Stimulated activated CD8-positive, alpha-beta memory T cell treated with anti-CD3 and anti-CD28 coated beads, Interleukin-4, amount 100 ng/mL, for 4 hours (primary cell): ENCODE measurements around the gene TMEM178B.

Experiments used
- DNase-seq, 2 donors: peaks; one replicate each; pipeline ENCODE4 v3.0.0-alpha.2; 2020; ENCODE audit warnings: low read depth in 2 of 2, low spot score in 1 of 2

The TMEM178B gene

DNA sequence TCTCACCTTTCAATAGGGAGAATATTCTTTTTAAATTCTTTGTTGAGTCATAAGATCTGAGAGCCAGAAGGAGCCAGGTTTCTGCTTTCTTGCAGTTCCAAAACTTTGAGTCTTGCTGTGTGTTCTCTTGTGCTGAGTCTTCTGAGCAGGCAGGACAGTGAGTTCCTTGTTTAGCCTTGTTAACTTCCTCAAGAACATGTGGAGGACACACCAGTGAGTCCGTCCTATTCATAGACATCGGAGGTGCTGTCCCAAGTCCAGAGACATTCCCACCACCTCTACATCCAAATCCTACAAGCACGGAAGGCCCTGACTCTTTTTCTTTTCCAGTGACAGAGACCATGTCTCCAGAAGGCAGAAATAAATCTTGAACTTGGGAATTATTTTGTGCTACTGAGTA is 342.1 kb downstream of the TMEM178B start:
- no peak for DNase-seq

DNA sequence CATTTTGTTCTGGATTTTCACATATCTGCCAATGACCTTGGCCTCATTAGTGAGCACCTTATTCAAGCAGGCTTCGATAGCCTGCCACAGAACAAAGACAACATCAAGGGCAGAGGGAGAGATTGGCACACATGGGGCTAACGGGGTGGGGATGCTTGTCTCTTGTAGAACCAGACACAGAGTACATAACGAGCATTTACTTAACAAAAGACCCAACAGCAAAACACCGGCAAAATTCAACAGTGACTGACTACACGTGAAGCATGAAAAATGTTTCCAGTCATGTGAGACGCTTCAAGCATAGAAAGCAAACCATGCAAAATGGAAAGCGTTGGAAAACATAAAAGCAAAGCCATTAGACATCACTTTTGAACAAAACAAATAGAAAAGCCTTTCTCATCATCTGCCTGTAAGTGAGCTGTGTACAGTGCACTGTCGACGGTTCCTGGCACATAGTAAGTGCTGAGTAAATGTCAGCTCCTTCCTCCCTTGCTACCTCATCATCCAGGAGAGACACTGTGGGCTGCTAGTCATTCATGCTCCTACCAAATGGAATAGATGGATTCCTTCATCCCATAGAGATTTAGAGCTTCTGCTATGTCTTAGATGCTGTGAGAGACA is 342.9 kb downstream of the TMEM178B start:
- no peak for DNase-seq

- no peak for DNase-seq
Measured at GRCh38 chr7:141417506-141417905, 343.6 kb downstream of the TMEM178B start.

DNA sequence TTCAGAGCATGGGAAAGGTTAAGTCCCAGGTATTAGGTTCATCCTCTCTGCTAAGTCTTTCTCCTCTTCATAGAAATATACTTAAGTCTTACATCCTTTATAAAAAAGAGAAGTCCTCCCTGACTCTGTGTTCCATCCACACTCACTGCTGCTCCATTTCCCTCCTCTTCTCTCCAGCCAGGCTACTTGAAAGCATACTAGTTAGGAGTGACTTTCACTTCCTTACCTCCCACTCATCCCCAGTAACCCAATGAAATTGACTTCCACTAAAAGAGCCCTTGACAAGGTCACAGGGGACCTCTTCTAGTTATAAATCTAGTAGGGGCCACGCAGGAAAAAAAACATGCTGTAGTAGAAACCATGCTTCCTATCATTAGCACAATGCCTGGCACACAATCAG is 344.2 kb downstream of the TMEM178B start:
- no peak for DNase-seq

DNA sequence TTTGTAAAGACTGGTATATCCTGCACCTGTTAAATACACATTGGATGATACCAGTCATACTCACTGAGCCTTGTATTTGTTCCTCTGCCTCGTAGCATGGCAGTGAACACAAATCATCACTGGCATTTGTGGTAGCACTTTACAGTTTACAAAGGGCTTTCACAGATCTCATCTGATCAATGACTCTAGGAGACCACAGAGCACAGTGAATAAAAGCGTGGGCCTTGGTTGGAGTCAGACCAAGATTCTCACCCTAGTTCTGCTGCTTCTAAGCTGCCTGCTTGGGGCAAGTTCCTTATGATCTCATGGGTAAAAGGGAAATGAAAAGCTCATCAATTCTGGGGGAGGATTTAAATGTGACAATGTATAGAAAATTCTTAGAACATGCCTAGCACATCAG is 347.4 kb downstream of the TMEM178B start:
- DNase-seq, result no peak

DNA sequence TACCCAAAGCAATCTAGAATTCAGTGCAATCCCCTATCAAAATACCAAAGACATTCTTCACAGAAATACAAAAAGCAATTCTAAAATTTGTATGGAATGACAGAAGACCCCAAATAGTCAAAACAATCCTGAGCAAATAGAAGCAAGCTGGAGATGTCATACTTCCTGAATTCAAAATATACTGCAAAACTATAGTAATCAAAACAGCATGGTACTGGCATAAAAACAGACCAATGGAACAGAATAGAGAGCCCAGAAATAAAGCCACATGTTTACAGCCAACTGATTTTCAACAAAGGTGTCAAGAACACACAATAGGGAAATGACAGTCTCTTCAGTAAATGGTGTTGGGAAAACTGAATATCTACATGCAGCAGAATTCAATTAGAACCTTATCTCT is 353.3 kb downstream of the TMEM178B start:
- DNase-seq, result no peak

DNA sequence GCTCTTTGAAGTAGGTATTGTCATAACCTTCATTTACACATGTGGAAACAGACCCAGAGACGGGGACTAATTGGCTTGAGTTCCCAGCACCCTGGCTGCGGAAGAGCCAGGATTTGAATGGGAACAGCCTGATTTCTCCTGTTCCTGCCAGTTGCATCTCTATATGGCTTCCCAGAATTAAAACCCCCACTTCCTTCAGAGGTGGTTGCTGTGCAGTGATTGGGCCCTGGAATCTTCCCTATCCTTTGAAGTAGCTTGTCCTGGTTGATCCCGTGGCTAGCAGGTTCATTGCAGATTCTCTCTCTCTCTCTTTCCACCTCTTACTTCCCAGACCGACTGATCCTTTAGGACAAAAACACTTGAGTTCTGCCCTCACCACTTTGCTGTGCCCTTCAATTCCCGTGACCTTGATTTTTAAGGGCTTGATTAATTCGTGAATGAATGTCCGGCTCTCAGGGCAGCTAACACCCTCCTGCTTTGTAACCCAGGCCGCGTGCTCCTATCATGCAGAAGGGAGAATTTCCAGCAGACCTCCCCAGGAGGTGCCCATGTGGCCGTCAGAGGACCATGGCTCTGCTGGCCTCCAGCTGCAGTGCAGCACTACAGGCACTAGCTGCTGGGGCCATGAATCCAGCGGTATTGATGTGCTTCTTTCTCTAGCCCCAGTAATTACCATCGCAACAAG is 356.7 kb downstream of the TMEM178B start:
- DNase-seq, result no peak

GRCh38 chr7:141431140-141431479 is 357.2 kb downstream of the TMEM178B start:
- DNase-seq, result no peak

GRCh38 chr7:141431711-141432110 is 357.8 kb downstream of the TMEM178B start:
- DNase-seq, result no peak

DNA sequence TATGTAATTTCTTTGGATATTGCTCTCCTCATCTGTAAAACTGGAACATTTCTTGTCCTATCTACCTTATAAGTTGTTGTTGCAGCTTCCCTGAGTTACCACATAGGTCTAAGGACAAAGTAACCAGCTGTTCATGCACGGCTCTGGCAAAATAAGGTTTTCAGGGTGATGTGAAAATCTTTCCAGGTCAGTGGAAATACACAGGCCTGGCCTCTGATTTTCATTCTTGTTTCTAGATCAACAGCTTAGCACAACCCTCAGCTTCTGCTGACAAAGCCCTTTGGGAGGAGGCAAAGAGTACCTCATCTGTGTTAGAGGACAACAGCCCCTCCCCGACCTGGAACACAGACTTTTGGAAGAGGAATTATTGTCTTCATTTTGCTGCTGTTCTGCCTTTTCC is 359.8 kb downstream of the TMEM178B start:
- DNase-seq, result no peak

GRCh38 chr7:141436139-141436538 is 362.3 kb downstream of the TMEM178B start:
- no peak for DNase-seq

DNA sequence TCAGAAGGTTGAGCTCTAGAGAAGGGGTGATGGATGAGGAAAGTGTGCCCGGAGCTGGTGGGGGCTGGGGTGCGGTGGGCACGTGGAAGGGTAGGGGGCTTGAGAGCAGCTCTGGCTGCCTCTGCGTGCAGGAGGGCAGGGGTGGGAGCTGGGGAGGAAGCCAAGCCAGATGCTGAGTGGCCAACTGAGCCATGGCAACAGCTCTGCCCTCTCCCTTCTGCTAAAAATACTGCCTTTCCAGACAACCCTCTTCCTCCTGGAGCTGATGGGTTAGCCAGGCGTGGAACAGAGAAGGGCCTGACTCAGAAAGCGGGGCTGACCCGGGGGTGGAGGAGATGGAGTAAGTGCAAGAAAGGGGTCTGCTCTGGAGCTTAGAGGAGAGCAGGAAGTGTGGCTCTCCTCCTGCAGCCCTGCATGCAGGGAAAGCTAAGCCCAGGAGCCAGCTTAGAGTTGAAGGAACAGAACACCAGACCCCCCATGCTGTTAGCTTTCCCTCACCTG is 362.8 kb downstream of the TMEM178B start:
- no peak for DNase-seq

DNA sequence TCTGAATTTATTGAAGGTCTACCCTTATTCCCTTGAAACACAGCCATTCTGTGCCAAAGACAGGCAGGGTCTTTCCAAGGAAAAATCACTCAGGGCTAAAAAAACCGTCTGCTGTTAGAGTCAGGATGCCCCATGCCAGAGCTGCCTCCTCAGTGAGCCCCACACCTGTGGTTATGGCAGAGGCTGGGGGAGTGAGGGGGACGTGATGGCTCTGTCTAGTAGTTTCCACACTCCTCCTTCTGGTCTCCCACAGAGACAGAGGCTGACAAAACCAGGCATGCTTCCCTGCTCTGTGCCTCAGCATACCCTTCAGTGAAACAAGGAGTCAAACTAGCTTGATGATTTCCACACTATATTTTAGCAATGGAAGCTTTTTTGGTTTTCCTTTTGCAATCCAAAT is 365.3 kb downstream of the TMEM178B start:
- no peak for DNase-seq

DNA sequence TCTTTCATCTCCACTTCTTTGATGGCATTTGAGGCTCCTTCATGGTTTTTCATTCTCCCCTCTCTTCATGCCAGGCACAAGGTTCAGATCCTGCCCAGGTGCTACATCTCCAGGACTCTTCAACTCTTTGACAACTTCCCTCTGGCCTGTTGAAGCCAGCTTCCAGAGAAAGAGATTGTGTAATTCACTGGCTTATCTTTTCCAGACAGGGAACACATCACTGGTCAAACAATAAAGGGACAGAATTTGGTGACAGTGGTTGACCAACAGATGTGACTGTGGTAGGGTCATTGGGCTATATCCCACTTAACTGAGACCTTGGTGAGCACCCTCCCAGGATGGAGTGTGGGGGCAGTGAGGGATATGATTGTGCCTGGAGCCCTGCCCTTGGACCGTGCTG is 365.9 kb downstream of the TMEM178B start:
- no peak for DNase-seq

DNA sequence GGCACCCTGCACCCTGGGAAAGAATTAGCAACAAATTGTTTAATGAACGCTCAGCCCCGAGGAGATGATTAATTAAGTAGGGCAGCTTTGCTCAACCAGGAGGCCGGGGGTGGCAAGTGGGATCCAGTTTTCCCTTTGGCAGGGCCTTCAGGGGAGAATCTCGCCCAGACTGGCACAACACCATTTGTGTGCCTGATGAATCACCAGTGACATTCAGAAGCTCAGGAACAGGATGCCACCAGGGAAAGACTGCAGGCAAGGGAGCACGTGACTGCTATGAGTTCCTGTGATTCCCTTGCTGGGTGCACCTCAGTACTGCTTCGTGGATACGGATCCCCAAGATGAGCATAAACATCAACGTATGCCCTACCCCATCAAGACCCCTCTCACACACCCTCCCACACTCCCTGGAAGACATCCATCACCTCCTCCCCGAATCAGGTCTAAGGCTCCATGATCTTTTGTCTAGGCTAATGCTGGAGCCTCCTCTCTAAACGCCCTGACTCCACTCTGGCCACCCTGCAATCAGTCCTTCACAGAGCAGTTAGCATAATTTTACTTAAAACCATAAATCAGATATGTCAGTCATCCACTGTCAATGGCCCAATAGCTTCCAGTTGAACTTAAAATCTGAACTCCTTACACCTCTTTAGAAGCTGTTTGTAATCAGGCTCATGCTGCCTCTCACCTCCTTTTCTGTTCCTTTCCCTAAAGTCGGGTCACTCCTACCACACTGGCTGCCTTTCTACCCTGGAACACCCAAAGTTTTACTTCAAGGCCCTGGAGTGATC is 368.2 kb downstream of the TMEM178B start:
- no peak for DNase-seq

DNA sequence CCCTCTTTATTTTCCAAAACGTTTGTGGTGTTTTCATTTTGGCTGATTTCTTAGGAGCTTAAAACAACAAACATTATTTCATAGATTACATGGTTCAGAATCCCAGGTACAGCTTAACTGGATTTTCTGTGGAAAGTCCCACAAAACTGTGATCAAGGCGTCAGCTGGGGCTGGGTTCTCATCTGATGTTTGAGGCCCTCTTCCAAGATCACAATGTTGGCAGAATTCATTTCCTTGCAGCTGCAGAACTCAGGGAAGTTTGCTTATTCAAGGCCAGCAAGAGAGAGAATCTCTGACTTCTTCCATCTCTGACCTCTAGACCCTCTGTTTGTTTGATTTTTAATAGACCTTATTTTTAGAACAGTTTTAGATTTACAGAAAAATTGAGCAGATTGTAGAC is 368.9 kb downstream of the TMEM178B start:
- no peak for DNase-seq

- no peak for DNase-seq
Measured at GRCh38 chr7:141444961-141445360, 371.1 kb downstream of the TMEM178B start.

DNA sequence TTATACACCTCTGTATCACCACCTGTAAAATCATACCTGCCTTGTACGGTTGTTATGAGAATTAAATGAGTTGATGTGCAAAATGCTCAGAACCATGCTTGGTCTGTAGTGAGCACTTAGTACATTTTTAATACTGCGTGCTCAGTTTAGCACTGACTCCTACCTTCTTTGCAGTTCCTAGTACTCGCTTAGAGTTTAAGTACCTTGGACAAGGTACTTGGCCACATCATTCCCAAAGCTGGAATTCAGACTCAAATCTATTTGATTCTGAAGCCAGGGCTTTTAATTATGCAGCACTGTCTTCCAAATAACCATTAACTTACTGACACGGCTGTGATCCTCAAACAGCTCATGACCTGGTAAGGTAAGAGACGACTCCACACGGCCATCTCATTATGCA is 377.4 kb downstream of the TMEM178B start:
- no peak for DNase-seq

DNA sequence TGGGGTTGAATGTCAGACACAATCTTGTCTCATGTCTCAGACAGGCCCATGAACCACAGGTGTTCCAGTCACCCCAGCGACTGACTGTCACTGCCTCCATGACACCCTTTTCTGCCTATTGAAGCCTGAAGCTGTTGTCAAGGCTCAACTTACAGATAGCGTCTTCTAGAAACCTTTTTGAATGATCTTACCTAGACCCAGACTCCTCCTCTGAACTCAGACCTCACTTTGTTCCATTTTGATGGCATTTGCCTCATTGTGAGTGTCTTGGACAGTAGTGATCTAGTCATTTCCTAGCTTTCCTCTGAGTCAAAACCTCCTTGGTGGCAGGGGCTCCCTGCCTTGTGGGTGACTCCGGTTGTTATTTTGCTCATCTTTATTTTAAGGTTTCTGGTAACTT is 379.0 kb downstream of the TMEM178B start:
- no peak for DNase-seq

- DNase-seq, result no peak
Measured at GRCh38 chr7:141454338-141454737, 380.5 kb downstream of the TMEM178B start.

DNA sequence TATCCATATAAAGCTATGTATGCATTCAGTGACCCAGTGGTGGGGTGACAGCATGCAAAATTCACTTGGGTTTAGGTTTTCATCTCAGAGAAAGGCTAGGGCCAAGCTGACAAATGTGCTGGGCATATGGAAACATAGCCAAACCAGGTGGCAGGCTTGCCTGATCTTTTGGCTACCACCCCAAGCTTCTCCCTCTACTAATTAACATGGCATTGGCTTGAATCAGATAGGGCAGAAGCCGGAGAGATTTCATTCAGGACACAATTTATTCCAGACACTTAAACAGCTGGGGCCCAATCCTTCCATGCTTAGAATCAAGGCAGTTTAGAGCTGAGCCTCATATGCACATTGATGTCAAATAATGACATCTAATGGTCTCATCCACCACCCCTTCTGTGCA is 381.9 kb downstream of the TMEM178B start:
- DNase-seq, result no peak

DNA sequence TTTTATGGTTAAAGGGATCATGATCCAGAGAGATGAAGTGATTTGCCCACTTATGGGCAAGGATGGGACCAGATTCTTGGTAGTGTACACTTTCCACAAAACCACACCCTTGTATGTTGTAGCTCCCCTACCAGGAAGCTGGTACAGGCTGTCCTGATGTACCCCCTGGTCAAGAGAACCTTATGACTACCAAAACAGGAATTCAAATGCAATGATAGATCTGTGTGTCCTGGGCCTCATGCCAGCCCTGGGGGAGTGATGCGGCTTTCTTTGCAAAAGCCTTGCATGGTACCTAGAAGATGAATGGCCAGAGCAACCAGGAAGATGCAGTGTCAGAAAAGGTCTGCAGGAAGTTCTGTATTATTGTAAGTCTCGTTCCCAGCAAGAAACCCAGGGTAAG is 382.4 kb downstream of the TMEM178B start:
- no peak for DNase-seq
